HCT116 (cell line): ENCODE data around the gene MYO1B. TPM values are rescaled to one million over a fixed set of nuclear protein-coding genes. Genes with fewer than 3 reads are reported as not detected.

Source experiments
- ATAC-seq: fragments of 200-7000 bp; cut with Tn5 transposase; 2 replicates; pipeline ENCODE4 v1.9.1; 2020; ENCODE audit warnings: mild to moderate bottlenecking, moderate library complexity
- BruUV-seq: library from RNA; stranded (reverse); fragments of 400-500 nt; replicated peaks from 2 replicates; lab custom pipeline; 2021; lab: Mats Ljungman, UMichigan
- CTCF ChIA-PET: fragments of 300-600 bp; sonication (Branson Sonifier 250); formaldehyde crosslinking; loops from one replicate; lab custom pipeline; 2021; ENCODE audit warnings: antibody characterized with exemption; lab: Charles Lee
- POLR2A ChIA-PET: fragments of 300-600, 350-600 bp; sonication (Branson Sonifier 250); formaldehyde crosslinking; loops from one replicate; lab custom pipeline; 2021; ENCODE audit warnings: antibody characterized with exemption; lab: Charles Lee
- RAD21 ChIA-PET, 2 experiments: fragments of 300-600 bp; sonication (Branson Sonifier 250); formaldehyde crosslinking; loops; one replicate each; lab custom pipeline; 2023; ENCODE audit warnings: low total read pairs in 2 of 2; ENCODE audit not compliant: uncharacterized antibody in 2 of 2, unreplicated experiment in 2 of 2, low non-redundant PET in 1 of 2; lab: Charles Lee
- DNase-seq: peaks from one replicate; pipeline ENCODE4 v3.0.0-alpha.2; 2010; ENCODE audit warnings: low read depth, low spot score
- H2AFZ ChIP-seq: fragments of 200-600 bp; shearing (Covaris generic), sonication (generic); 2 replicates; pipeline ENCODE4 v1.6.1; 2017; ENCODE audit warnings: low read depth, mixed run types, mixed read lengths, antibody characterized with exemption, low read length; ENCODE audit not compliant: poor library complexity, severe bottlenecking
- H3K27ac ChIP-seq: 2 replicates; pipeline ENCODE4 v1.5.1; 2012; ENCODE audit warnings: low read depth, low read length
- H3K27me3 ChIP-seq: fragments of 200-600 bp; sonication (generic); 2 replicates; pipeline ENCODE4 v1.6.1; 2016; ENCODE audit warnings: mixed run types, low read length, mixed read lengths; ENCODE audit not compliant: insufficient read depth
- H3K36me3 ChIP-seq, 2 experiments: fragments of 200-500 bp in 1 of 2; fragments of 200-600 bp in 1 of 2; sonication (Bioruptor generic) in 1 of 2; sonication (generic) in 1 of 2; 2 replicates each; pipeline versions ENCODE4 v1.5.1 to v1.6.1; 2014 to 2016; ENCODE audit warnings: low read length in 2 of 2, inconsistent platforms in 1 of 2, mixed read lengths in 1 of 2, mixed run types in 1 of 2; ENCODE audit not compliant: insufficient read depth in 2 of 2, control insufficient read depth in 1 of 2
- H3K4me1 ChIP-seq, 2 experiments: fragments of 200-600 bp in 1 of 2; sonication (generic) in 1 of 2; 2 replicates each; pipeline versions ENCODE4 v1.5.1 to v1.6.1; 2012 to 2017; ENCODE audit warnings: low read length in 2 of 2, inconsistent platforms in 1 of 2, mild to moderate bottlenecking in 1 of 2, mixed read lengths in 1 of 2, mixed run types in 1 of 2, moderate library complexity in 1 of 2; ENCODE audit not compliant: insufficient read depth in 2 of 2, control insufficient read depth in 1 of 2
- H3K4me2 ChIP-seq: fragments of 200-600 bp; sonication (generic); 2 replicates; pipeline ENCODE4 v1.6.1; 2017; ENCODE audit warnings: mixed run types, low read length, mixed read lengths
- H3K4me3 ChIP-seq, 2 experiments: fragments of 200-600 bp in 1 of 2; sonication (generic) in 1 of 2; replicated peaks in 1 of 2; 2 replicates each; pipeline ENCODE4 v1.5.1; 2011 to 2016; ENCODE audit warnings: low read length in 2 of 2, control low read depth in 1 of 2, low read depth in 1 of 2, mild to moderate bottlenecking in 1 of 2, mixed read lengths in 1 of 2, mixed run types in 1 of 2
- H3K79me2 ChIP-seq: fragments of 200-600 bp; sonication (generic); 2 replicates; pipeline ENCODE4 v1.6.1; 2017; ENCODE audit warnings: mild to moderate bottlenecking, mixed run types, low read length, moderate library complexity, mixed read lengths; ENCODE audit not compliant: insufficient read depth
- H3K9ac ChIP-seq: fragments of 200-600 bp; sonication (generic); 2 replicates; pipeline ENCODE4 v1.6.1; 2016; ENCODE audit warnings: low read length, mixed read lengths
- H3K9me2 ChIP-seq: fragments of 200-600 bp; sonication (generic), shearing (Covaris generic); 2 replicates; pipeline ENCODE4 v1.6.1; 2017; ENCODE audit warnings: mixed run types, mild to moderate bottlenecking, moderate library complexity; ENCODE audit not compliant: insufficient read depth
- H3K9me3 ChIP-seq, 2 experiments: fragments of 200-500 bp in 1 of 2; fragments of 200-600 bp in 1 of 2; sonication (Bioruptor generic) in 1 of 2; sonication (generic) in 1 of 2; 2 replicates each; pipeline ENCODE4 v1.6.1; 2014 to 2017; ENCODE audit warnings: low read length in 2 of 2, mixed read lengths in 2 of 2, inconsistent platforms in 1 of 2, low read depth in 1 of 2, mild to moderate bottlenecking in 1 of 2, mixed run types in 1 of 2, moderate library complexity in 1 of 2; ENCODE audit not compliant: control insufficient read depth in 1 of 2, insufficient read depth in 1 of 2
- H4K20me1 ChIP-seq: fragments of 200-600 bp; sonication (generic), shearing (Covaris generic); 2 replicates; pipeline ENCODE4 v1.6.1; 2017; ENCODE audit warnings: mixed run types, mild to moderate bottlenecking, moderate library complexity; ENCODE audit not compliant: insufficient read depth
- CBX3 ChIP-seq: IDR thresholded peaks from 2 replicates; pipeline ENCODE4 v1.6.1; 2012; ENCODE audit warnings: low read depth
- ELF1 ChIP-seq: IDR thresholded peaks from 2 replicates; pipeline ENCODE4 v1.6.1; 2012; ENCODE audit warnings: low read depth, borderline replicate concordance
- EZH2 ChIP-seq: fragments of 200-600 bp; sonication (generic); IDR thresholded peaks from 2 replicates; pipeline ENCODE4 v1.6.1; 2017; ENCODE audit warnings: antibody characterized with exemption, mixed run types
- EZH2phosphoT487 ChIP-seq: fragments of 200-600 bp; IDR thresholded peaks from 2 replicates; pipeline ENCODE4 v1.6.1; 2018; ENCODE audit warnings: antibody characterized with exemption, borderline replicate concordance
- POLR2A ChIP-seq: IDR thresholded peaks from 2 replicates; pipeline ENCODE4 v1.7.0; 2011; ENCODE audit warnings: borderline replicate concordance; ENCODE audit not compliant: insufficient read depth, insufficient read length; ENCODE audit errors: extremely low read depth
- POLR2AphosphoS5 ChIP-seq: IDR thresholded peaks from 2 replicates; pipeline ENCODE4 v1.6.1; 2011; ENCODE audit warnings: mild to moderate bottlenecking, low read depth, low read length, moderate library complexity
- SIN3A ChIP-seq: IDR thresholded peaks from 2 replicates; pipeline ENCODE4 v1.6.1; 2012; ENCODE audit warnings: low read depth
- TCF7L2 ChIP-seq: IDR thresholded peaks from 2 replicates; pipeline ENCODE4 v1.7.0; 2011; ENCODE audit warnings: borderline replicate concordance, inconsistent platforms; ENCODE audit not compliant: insufficient read depth, insufficient read length; ENCODE audit errors: extremely low read depth
- ZFX ChIP-seq: fragments of 450-650 bp; IDR thresholded peaks from 2 replicates; pipeline ENCODE4 v1.6.1; 2017
- intact Hi-C: fragments of 100-400 bp; cut with micrococcal nuclease; formaldehyde crosslinking; loops from 2 replicates; pipeline ENCODE4 v1.10.0; 2022
- total RNA-seq: library from RNA; stranded (reverse); gene quantifications from one replicate; pipeline ENCODE4 v1.2.1, GENCODE V29; 2021; ENCODE audit not compliant: unreplicated experiment
- TF ChIP-seq, protein P1 (sequence below): IDR thresholded peaks from 2 replicates; pipeline ENCODE4 v1.6.1; 2012; ENCODE audit warnings: low read depth
- TF ChIP-seq, protein P2 (sequence below): IDR thresholded peaks from 2 replicates; pipeline ENCODE4 v1.6.1; 2012
- TF ChIP-seq, protein P3 (sequence below), 3 experiments: fragments of 200-600 bp in 1 of 3; sonication (generic) in 1 of 3; IDR thresholded peaks in 2 of 3; conservative IDR thresholded peaks in 1 of 3; 2 replicates each; pipeline ENCODE4 v1.5.1; 2012 to 2017; ENCODE audit warnings: low read depth in 2 of 3, low read length in 2 of 3, antibody characterized with exemption in 1 of 3, borderline replicate concordance in 1 of 3, control low read depth in 1 of 3, mild to moderate bottlenecking in 1 of 3, mixed read lengths in 1 of 3, mixed run types in 1 of 3, moderate library complexity in 1 of 3; ENCODE audit not compliant: insufficient read depth in 1 of 3

MYO1B gene
- total RNA-seq, 1 experiment from 2014 or later = 51.7 TPM

DNA sequence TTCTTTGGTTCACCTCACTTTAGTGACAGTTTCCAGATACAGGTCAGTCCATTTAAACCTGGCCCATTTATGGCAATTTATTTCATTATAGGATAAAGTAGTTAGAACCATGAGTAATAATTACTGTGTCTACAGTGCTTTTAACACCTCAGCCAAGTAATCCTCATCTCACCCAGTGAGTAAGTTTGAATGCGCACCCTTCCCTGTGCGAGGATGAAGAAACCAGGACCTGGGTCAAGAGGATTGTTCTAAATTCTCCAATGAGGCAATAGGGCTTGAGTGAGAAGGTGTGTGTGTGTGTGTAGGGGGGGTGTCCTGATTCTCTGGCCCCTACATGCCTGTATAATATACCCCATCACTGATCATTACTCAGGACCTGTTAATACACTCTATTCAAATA, 854 bp upstream of the MYO1B start (continued):
- TF ChIP-seq, protein P1, sequence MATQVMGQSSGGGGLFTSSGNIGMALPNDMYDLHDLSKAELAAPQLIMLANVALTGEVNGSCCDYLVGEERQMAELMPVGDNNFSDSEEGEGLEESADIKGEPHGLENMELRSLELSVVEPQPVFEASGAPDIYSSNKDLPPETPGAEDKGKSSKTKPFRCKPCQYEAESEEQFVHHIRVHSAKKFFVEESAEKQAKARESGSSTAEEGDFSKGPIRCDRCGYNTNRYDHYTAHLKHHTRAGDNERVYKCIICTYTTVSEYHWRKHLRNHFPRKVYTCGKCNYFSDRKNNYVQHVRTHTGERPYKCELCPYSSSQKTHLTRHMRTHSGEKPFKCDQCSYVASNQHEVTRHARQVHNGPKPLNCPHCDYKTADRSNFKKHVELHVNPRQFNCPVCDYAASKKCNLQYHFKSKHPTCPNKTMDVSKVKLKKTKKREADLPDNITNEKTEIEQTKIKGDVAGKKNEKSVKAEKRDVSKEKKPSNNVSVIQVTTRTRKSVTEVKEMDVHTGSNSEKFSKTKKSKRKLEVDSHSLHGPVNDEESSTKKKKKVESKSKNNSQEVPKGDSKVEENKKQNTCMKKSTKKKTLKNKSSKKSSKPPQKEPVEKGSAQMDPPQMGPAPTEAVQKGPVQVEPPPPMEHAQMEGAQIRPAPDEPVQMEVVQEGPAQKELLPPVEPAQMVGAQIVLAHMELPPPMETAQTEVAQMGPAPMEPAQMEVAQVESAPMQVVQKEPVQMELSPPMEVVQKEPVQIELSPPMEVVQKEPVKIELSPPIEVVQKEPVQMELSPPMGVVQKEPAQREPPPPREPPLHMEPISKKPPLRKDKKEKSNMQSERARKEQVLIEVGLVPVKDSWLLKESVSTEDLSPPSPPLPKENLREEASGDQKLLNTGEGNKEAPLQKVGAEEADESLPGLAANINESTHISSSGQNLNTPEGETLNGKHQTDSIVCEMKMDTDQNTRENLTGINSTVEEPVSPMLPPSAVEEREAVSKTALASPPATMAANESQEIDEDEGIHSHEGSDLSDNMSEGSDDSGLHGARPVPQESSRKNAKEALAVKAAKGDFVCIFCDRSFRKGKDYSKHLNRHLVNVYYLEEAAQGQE = no peak
- TF ChIP-seq, protein P2, sequence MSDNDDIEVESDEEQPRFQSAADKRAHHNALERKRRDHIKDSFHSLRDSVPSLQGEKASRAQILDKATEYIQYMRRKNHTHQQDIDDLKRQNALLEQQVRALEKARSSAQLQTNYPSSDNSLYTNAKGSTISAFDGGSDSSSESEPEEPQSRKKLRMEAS = no peak
- TF ChIP-seq EZH2phosphoT487 (no peak), ELF1 (no peak), POLR2A (no peak)

DNA sequence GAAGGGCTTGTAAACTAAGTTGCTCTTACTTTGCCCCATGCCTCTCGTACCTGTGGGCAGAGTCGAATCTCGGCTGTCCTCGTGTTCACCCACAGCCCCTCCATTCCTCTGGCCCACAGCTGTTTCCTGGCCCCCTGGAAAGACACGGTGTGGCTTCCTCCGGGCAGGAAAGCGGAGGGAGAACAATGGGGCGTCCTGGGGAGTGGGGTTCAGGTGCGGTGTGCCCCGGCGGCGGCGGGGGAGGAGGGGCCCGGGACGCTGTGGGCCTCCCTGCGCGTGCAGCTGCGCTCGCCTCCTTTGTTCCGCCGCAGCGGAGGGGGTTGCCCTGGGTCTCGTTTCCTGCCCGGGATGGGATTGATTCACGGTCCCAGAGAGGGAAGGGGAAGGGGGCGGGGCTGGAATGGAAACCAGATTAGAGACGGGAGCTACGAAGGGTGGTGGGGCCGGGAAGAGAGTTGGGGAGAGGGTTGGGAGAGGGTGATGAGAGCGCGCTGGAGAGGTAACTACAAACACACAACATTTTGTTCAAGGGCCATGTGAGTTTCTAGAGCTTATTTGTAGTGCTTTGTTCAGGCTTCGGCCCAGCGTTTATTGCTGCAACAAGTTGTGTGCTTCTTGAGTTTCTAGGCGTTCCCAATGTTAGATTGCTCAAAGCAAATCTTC, 796 bp downstream of the MYO1B start:
- no peaks in the 10 kb centered on the region for H3K36me3 ChIP-seq
- H3K9me3 ChIP-seq = peaks cover 0 to 9% of the 10 kb centered on the region in 2 experiments; a peak in 1 of 4 replicates
- no peaks in the 10 kb centered on the region for H3K27me3 ChIP-seq
- peak overlapping the region; percentile 91 for H3K4me2 ChIP-seq
- peak; percentile 28 for TF ChIP-seq SIN3A
- no peak for TF ChIP-seq EZH2
- TF ChIP-seq, protein P2 = peak; percentile 49; the same call in 1 of the 2 replicates
- no peak for TF ChIP-seq ELF1
- TF ChIP-seq CBX3 = no peak
- TF ChIP-seq, protein P1 = no peak
- TF ChIP-seq ZFX = peak; percentile 26
- TF ChIP-seq, protein P3, sequence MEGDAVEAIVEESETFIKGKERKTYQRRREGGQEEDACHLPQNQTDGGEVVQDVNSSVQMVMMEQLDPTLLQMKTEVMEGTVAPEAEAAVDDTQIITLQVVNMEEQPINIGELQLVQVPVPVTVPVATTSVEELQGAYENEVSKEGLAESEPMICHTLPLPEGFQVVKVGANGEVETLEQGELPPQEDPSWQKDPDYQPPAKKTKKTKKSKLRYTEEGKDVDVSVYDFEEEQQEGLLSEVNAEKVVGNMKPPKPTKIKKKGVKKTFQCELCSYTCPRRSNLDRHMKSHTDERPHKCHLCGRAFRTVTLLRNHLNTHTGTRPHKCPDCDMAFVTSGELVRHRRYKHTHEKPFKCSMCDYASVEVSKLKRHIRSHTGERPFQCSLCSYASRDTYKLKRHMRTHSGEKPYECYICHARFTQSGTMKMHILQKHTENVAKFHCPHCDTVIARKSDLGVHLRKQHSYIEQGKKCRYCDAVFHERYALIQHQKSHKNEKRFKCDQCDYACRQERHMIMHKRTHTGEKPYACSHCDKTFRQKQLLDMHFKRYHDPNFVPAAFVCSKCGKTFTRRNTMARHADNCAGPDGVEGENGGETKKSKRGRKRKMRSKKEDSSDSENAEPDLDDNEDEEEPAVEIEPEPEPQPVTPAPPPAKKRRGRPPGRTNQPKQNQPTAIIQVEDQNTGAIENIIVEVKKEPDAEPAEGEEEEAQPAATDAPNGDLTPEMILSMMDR (IDR thresholded peaks at IDR 0.05 in 2 of 3, conservative IDR thresholded peaks at IDR 0.05 in 1 of 3; ENCODE audit: borderline replicate concordance in 1 of 3, insufficient read depth in 1 of 3, low read depth in 2 of 3, low read length in 2 of 3) = no peak
- peak; percentile 97 for TF ChIP-seq TCF7L2
- TF ChIP-seq POLR2A = no peak
- no peak for TF ChIP-seq POLR2AphosphoS5
- TF ChIP-seq, all 23 proteins: peak for 4
- peaks cover 15 to 35% of the 10 kb centered on the region in 2 experiments; a peak in 3 of 4 replicates for H3K4me1 ChIP-seq
- ATAC-seq = peak; percentile 66
- H3K79me2 ChIP-seq = peaks cover 56% of the 10 kb centered on the region
- no TSS peak for BruUV-seq
- H3K4me3 ChIP-seq = peak overlapping the region; percentile 71 to 81
- H3K27ac ChIP-seq = peak overlapping the region; percentile 76
- H3K9me2 ChIP-seq = no peaks in the 10 kb centered on the region
- DNase-seq = peak; percentile 19
- ChIA-PET RAD21 (no interaction called here), POLR2A (interaction anchor here (1.4 kb wide), 1 partner anchor 66 kb away, joined by 4 read pairs; no protein-coding TSS in a partner anchor), CTCF (no interaction called here)
- intact Hi-C loops = loop anchor here (1.0 to 2.0 kb wide), 2 partner anchors 241 to 255 kb away; no protein-coding TSS in a partner anchor
- H3K9ac ChIP-seq = peak overlapping the region; percentile 83
- H2AFZ ChIP-seq = peak overlapping the region; percentile 15
- no peaks in the 10 kb centered on the region; the same call in 1 of the 2 replicates for H4K20me1 ChIP-seq
